Immature natural killer cell (primary cell): ENCODE data around the gene ZC3HAV1. TPM values are rescaled to one million over a fixed set of nuclear protein-coding genes. Genes with fewer than 3 reads are reported as not detected.
"Not testable (repeated sequence)": the region's sequence is repeated elsewhere in the genome, so short reads cannot be mapped to it uniquely, and the experiment has no call there.

Experiments used
- DNase-seq, 3 donors: peaks; one replicate each; pipeline ENCODE4 v3.0.0; 2022; ENCODE audit warnings: mixed read lengths in 1 of 3
- H3K27ac Mint-ChIP-seq, 6 donors: one replicate each; pipeline ENCODE4 v1.8.0; 2020; ENCODE audit warnings: mixed read lengths in 6 of 6, mild to moderate bottlenecking in 5 of 6, inconsistent platforms in 4 of 6, moderate library complexity in 3 of 6
- H3K27me3 Mint-ChIP-seq, 3 donors: one replicate each; pipeline ENCODE4 v1.8.0; 2020 to 2021; ENCODE audit warnings: low read depth in 3 of 3, mild to moderate bottlenecking in 3 of 3, mixed read lengths in 3 of 3, moderate library complexity in 3 of 3, inconsistent platforms in 1 of 3
- H3K36me3 Mint-ChIP-seq, 3 donors: one replicate each; pipeline ENCODE4 v1.8.0; 2020; ENCODE audit warnings: mixed read lengths in 3 of 3, inconsistent platforms in 2 of 3, mild to moderate bottlenecking in 2 of 3
- H3K4me1 Mint-ChIP-seq, 2 donors: one replicate each; pipeline ENCODE4 v1.8.0; 2020; ENCODE audit warnings: inconsistent platforms in 2 of 2, mild to moderate bottlenecking in 2 of 2, mixed read lengths in 2 of 2, moderate library complexity in 1 of 2
- H3K4me3 Mint-ChIP-seq, 5 donors: one replicate each; pipeline ENCODE4 v1.8.0; 2020; ENCODE audit warnings: mild to moderate bottlenecking in 5 of 5, mixed read lengths in 5 of 5, inconsistent platforms in 3 of 5, moderate library complexity in 3 of 5
- H3K9me3 Mint-ChIP-seq, 6 donors: one replicate each; pipeline ENCODE4 v1.8.0; 2020; ENCODE audit warnings: mild to moderate bottlenecking in 6 of 6, mixed read lengths in 6 of 6, inconsistent platforms in 4 of 6, moderate library complexity in 3 of 6
- polyA plus RNA-seq, 3 donors: library from polyadenylated mRNA; unstranded; fragments of 300-500 nt; fragmentation: Illumina TruSeq; gene quantifications; one replicate each; pipeline ENCODE4 v1.2.3, GENCODE V29; 2021

Gene ZC3HAV1
- polyA plus RNA-seq: 100 to 1,000 TPM in 1 of 3 donors, 10 to 100 TPM in 2; 69.4 to 121 (median 74.5) TPM

DNA sequence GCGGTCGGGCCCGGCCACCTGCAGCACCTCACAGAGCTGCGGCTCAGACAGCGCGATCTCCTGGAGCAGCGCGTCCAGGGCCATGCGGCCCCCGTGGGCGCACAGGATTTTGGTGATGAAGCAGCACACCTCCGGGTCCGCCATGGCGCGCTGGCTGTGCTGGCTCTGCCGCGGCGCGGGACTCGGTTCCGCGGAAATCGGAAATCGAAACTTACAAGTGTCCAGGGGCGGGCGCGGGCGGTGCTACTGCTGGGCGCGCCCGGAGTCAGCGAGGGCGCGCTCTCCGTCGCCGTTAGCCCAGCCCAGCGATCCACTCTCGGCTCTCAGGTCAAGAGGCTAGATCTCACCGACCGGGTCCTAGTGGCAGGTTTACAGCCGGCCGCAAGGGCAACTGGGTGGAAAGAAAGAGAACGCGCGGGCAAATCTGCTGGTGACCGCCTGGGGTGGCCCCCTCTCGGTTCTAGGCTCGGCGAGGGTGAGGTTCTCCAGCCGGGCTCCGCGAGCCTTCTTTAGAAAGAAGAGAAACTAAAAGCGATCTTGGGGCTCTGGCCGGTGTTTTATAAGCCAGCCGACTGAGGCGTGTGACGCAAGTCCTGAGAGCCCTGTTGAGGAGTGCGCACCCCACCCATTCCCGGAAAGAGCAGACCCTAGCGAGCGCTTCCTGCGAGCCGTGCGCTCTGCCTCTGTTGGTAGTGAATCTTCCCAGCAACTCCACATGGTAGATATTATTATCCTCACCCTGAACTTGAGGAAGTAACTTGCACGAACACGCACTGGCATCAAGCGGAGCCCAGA lies at the start of gene ZC3HAV1:
TSS of gene ZC3HAV1 (minus strand) at position 533 of the 795 bp plus-strand sequence. CDS start at position 144, 389 bp downstream.
- Mint-ChIP-seq H3K4me3 (peak within 1 kb of the TSS; percentile 94 to 100 (median 97)), H3K4me1 (peaks cover 53% of the 10 kb centered on the region in 2 donors), H3K27ac (peak within 1 kb of the TSS; percentile 99 to 100 (median 100)), H3K36me3 (peaks cover 0 to 11% (median 11%) of the 10 kb centered on the region in 3 donors), H3K27me3 (peaks cover 18 to 40% (median 25%) of the 10 kb centered on the region in 3 donors), H3K9me3 (no peaks in the 10 kb centered on the region)
- peak; percentile 90 to 93 (median 93) for DNase-seq

GRCh38 chr7:139153832-139154231 lies 44.3 kb upstream of the ZC3HAV1 start:
- peaks cover 0 to 3% (median 0%) of the 10 kb centered on the region in 6 donors for H3K9me3 Mint-ChIP-seq
- H3K27ac Mint-ChIP-seq: no peak overlapping the region
- DNase-seq: no peak
- H3K36me3 Mint-ChIP-seq: peaks cover 0 to 3% (median 0%) of the 10 kb centered on the region in 3 donors
- H3K27me3 Mint-ChIP-seq: no peaks in the 10 kb centered on the region
- no peaks in the 10 kb centered on the region for H3K4me1 Mint-ChIP-seq
- H3K4me3 Mint-ChIP-seq: no peak overlapping the region

DNA sequence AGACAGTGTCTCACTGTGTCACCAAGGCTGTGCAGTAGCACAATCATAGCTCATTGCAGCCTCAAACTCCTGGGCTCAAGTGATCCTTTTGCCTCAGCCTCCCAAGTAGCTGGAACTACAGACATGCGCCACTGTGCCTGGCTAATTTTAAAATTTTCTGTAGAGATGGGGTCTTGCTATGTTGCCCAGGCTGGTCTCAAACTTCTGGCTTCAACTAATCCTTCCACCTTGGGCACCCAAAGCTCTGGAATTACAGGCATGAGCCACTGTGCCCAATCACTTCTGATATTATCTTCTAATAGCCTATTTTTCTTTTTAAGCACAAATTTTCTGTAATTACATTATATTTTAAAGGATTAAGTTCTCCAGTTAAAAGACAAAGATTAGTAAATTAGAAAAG lies 42.6 kb upstream of the ZC3HAV1 start:
- Mint-ChIP-seq H3K4me3 (no peak overlapping the region), H3K4me1 (no peaks in the 10 kb centered on the region), H3K9me3 (no peaks in the 10 kb centered on the region), H3K27me3 (no peaks in the 10 kb centered on the region), H3K27ac (no peak overlapping the region), H3K36me3 (peaks cover 0 to 3% (median 3%) of the 10 kb centered on the region in 3 donors)
- DNase-seq: no peak

GRCh38 chr7:139139150-139139549 lies 29.6 kb upstream of the ZC3HAV1 start:
- DNase-seq: no peak
- H3K4me1 Mint-ChIP-seq: peaks cover 0 to 1% of the 10 kb centered on the region in 2 donors
- no peaks in the 10 kb centered on the region for H3K27me3 Mint-ChIP-seq
- no peak overlapping the region for H3K27ac Mint-ChIP-seq
- H3K4me3 Mint-ChIP-seq: no peak overlapping the region
- H3K9me3 Mint-ChIP-seq: no peaks in the 10 kb centered on the region
- H3K36me3 Mint-ChIP-seq: peaks cover 0 to 5% (median 4%) of the 10 kb centered on the region in 3 donors

DNA sequence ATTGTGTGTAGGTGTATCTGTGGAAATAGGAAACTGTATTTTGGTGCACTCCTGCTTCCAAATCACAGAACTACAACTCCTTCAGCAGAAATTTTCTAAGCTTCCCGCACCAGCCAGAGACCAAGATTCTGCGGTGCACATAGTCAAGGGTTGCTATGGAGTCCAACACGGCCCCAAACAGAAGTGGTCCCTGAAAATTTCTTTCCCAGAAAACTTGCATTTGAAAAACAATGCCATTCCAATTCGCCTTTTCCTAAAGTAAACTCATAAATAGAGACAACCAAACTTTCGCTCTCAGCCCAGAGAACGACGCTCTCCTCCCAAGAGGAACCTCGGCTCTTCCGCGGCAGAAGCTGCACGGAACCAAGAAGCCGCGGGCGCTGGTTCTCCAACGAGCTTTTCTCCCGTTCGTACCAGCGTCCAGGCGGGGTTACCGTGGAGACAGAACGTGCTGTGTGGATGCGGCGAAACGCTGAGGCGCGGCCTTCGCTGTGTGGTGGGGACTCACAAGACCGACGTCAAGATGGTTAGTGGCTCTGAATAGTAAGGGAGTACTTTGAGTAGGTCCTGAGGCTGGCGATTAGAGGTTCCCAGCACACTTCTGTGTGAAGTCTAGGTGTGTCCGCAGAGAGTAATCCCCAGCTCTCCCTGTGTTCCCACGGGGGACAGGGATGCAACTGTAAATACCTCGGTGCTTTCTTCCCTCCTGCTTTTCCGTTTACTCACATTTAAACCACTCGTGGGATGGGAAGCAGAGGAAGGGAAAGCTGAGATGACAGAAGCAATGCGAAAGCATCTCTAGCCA lies 24.0 kb upstream of the ZC3HAV1 start:
- H3K36me3 Mint-ChIP-seq: no peaks in the 10 kb centered on the region

GRCh38 chr7:139132887-139133286 lies 23.4 kb upstream of the ZC3HAV1 start:
- peaks cover 4 to 7% (median 5%) of the 10 kb centered on the region in 3 donors for H3K27me3 Mint-ChIP-seq
- no peak for DNase-seq
- H3K27ac Mint-ChIP-seq: peak overlapping the region; percentile 72 to 88 (median 84)
- peak overlapping the region; percentile 84 to 97 (median 89) for H3K4me3 Mint-ChIP-seq
- H3K9me3 Mint-ChIP-seq: no peaks in the 10 kb centered on the region
- peaks cover 11% of the 10 kb centered on the region in 2 donors for H3K4me1 Mint-ChIP-seq
- no peaks in the 10 kb centered on the region for H3K36me3 Mint-ChIP-seq

More for the DNA sequence above, 24.0 kb upstream of the ZC3HAV1 start:
- peak; percentile 85 to 90 (median 89) for DNase-seq
- Mint-ChIP-seq H3K27ac (peak overlapping the region; percentile 72 to 88 (median 84)), H3K4me1 (peaks cover 11% of the 10 kb centered on the region in 2 donors), H3K27me3 (peaks cover 4 to 7% (median 5%) of the 10 kb centered on the region in 3 donors), H3K9me3 (no peaks in the 10 kb centered on the region), H3K4me3 (peak overlapping the region; percentile 84 to 97 (median 89))

- no peak overlapping the region for H3K27ac Mint-ChIP-seq
- DNase-seq: no peak
- no peaks in the 10 kb centered on the region for H3K36me3 Mint-ChIP-seq
- H3K27me3 Mint-ChIP-seq: peaks cover 4 to 7% (median 5%) of the 10 kb centered on the region in 3 donors
- H3K4me1 Mint-ChIP-seq: peaks cover 11% of the 10 kb centered on the region in 2 donors
- H3K9me3 Mint-ChIP-seq: no peaks in the 10 kb centered on the region
- no peak overlapping the region for H3K4me3 Mint-ChIP-seq
These were observed 22.1 kb upstream of the ZC3HAV1 start for GRCh38 chr7:139131601-139132041.

DNA sequence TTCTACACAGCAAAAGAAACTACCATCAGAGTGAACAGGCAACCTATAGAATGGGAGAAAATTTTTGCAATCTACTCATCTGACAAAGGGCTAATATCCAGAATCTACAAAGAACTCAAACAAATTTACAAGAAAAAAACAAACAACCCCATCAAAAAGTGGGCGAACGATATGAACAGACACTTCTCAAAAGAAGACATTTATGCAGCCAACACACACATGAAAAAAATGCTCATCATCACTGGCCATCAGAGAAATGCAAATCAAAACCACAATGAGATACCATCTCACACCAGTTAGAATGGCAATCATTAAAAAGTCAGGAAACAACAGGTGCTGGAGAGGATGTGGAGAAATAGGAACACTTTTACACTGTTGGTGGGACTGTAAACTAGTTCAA lies 20.3 kb upstream of the ZC3HAV1 start:
- H3K9me3 Mint-ChIP-seq, H3K27me3 Mint-ChIP-seq, DNase-seq, H3K36me3 Mint-ChIP-seq, H3K27ac Mint-ChIP-seq, H3K4me3 Mint-ChIP-seq: not testable (repeated sequence)
- H3K4me1 Mint-ChIP-seq: peaks cover 11% of the 10 kb centered on the region in 2 donors

DNA sequence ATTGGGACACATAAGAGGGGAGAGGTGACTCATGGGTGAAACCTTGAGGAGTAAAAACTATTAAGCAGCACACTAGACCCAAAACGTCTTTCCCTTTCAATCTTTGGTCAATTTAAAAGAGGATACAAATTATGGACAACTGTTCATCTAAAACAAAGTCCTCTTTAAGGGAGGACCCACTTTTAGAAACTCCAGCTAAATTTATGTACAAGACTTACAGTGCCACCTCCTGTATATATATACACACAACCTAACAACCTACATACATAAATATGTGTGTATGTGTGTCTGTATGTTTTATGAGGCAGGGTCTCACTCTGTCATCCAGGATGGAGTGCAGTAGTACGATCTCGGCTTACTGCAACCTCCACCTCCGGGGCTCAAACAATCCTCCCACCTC lies 18.1 kb upstream of the ZC3HAV1 start:
- Mint-ChIP-seq H3K4me1 (no peaks in the 10 kb centered on the region), H3K36me3 (no peaks in the 10 kb centered on the region), H3K9me3 (no peaks in the 10 kb centered on the region), H3K4me3 (no peak overlapping the region), H3K27ac (no peak overlapping the region), H3K27me3 (peaks cover 0 to 1% (median 0%) of the 10 kb centered on the region in 3 donors)
- peak in 1 of 3 donors; percentile 33 for DNase-seq

DNA sequence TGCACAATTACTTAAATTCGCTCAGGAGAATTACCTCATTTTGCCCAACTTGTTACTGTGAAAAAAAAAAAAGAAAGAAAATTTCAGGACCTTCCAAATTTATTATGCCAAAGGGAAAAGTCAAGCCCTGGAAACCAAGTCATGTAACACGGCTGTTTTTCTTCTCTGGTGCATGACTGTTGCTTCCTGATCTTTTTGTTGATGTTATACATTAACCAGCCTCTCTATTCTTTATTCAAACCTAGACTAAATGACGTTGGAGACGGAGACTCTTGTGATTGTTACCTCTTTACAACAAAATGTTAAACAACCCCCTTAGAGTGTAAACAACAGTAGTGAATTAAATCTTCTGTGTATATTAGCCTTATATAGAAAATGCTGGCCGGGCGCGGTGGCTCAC lies 16.1 kb upstream of the ZC3HAV1 start:
- Mint-ChIP-seq H3K27ac (no peak overlapping the region), H3K4me3 (no peak overlapping the region), H3K36me3 (no peaks in the 10 kb centered on the region), H3K4me1 (no peaks in the 10 kb centered on the region), H3K9me3 (no peaks in the 10 kb centered on the region), H3K27me3 (peaks cover 0 to 3% (median 1%) of the 10 kb centered on the region in 3 donors)
- DNase-seq: no peak

DNA sequence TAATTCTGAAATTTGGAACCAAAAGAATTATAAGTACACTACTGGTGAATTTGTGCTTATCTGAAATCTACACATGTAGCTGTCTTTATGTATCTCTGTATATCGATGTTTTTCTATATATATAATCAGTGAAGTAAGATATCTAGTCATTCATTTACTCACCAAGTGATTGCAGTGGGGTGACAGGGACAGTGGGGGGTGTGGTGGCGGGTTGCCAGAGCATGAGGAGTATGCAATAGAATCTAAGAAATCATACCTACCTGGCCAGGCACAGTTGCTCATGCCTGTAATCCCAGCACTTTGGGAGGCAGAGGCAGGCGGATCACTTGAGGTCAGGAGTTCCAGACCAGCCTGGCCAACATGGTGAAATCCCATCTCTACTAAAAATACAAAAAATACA lies 15.5 kb upstream of the ZC3HAV1 start:
- not testable (repeated sequence) for H3K4me3 Mint-ChIP-seq, H3K27ac Mint-ChIP-seq, H3K27me3 Mint-ChIP-seq, DNase-seq, H3K36me3 Mint-ChIP-seq, H3K9me3 Mint-ChIP-seq, H3K4me1 Mint-ChIP-seq

GRCh38 chr7:139124084-139124914 lies 14.8 kb upstream of the ZC3HAV1 start:
- Mint-ChIP-seq H3K27ac (no peak overlapping the region), H3K27me3 (peaks cover 0 to 3% (median 1%) of the 10 kb centered on the region in 3 donors), H3K4me1 (peaks cover under 1% of the 10 kb centered on the region in 2 donors), H3K36me3 (no peaks in the 10 kb centered on the region), H3K9me3 (no peaks in the 10 kb centered on the region), H3K4me3 (no peak overlapping the region)
- DNase-seq: no peak

DNA sequence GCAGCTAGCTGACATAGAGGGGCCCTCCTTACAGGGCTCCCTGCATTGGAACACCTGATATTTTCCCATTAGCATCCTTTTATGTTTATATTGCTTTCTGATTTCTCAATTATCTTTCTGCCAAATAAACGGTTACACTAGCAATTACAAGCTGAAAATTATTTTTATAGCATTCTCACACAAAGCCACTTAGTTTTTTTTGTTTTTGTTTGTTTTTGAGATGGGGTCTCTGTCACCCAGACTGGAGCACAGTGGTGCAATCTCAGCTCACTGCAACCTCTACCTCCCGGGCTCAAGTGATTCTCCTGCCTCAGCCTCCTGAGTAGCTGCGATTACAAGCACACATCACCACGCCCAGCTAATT lies 9.9 kb upstream of the ZC3HAV1 start:
- Mint-ChIP-seq H3K27ac (peak overlapping the region in 4 of 6 donors; percentile 2 to 81 (median 61)), H3K9me3 (no peaks in the 10 kb centered on the region), H3K27me3 (peaks cover 0 to 5% (median 4%) of the 10 kb centered on the region in 3 donors), H3K4me1 (peaks cover 6 to 11% of the 10 kb centered on the region in 2 donors), H3K4me3 (peak overlapping the region in 1 of 5 donors; percentile 46), H3K36me3 (peaks cover 0 to 3% (median 0%) of the 10 kb centered on the region in 3 donors)
- no peak for DNase-seq
